Measurements from ENCODE around the gene ITGA5.

Gene ITGA5

DNA sequence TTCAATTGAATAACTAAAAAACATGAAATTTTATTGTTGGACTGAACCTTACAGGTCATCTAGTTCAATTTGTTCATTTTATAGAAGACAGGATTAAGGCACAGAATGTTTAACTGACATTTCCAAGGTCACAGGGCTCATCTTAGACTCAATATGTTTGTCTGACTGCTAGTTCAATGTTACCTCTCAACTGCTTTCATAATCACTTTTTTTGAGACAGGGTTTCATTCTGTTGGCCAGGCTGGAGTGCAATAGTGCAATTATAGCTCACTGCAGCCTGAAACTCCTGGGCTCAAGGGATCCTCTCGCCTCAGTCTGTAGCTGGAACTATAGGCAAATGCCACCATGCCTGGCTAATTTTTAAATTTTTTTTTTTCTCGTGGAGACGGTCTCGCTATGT, 24.4 kb upstream of the ITGA5 start:
- DNase-seq: no peak
- Histone ChIP-seq H3K27me3 (ENCODE audit: insufficient read depth, low read depth, severe bottlenecking) (no peaks in the 10 kb centered on the region), H3K27ac (no peak overlapping the region), H3K9me3 (ENCODE audit: severe bottlenecking) (no peaks in the 10 kb centered on the region), H3K4me3 (ENCODE audit: low read depth, low read length) (no peak overlapping the region), H3K36me3 (no peaks in the 10 kb centered on the region)
- TF ChIP-seq, protein P1, sequence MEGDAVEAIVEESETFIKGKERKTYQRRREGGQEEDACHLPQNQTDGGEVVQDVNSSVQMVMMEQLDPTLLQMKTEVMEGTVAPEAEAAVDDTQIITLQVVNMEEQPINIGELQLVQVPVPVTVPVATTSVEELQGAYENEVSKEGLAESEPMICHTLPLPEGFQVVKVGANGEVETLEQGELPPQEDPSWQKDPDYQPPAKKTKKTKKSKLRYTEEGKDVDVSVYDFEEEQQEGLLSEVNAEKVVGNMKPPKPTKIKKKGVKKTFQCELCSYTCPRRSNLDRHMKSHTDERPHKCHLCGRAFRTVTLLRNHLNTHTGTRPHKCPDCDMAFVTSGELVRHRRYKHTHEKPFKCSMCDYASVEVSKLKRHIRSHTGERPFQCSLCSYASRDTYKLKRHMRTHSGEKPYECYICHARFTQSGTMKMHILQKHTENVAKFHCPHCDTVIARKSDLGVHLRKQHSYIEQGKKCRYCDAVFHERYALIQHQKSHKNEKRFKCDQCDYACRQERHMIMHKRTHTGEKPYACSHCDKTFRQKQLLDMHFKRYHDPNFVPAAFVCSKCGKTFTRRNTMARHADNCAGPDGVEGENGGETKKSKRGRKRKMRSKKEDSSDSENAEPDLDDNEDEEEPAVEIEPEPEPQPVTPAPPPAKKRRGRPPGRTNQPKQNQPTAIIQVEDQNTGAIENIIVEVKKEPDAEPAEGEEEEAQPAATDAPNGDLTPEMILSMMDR (IDR thresholded peaks at IDR 0.05; ENCODE audit: low read depth, low read length): no peak

DNA sequence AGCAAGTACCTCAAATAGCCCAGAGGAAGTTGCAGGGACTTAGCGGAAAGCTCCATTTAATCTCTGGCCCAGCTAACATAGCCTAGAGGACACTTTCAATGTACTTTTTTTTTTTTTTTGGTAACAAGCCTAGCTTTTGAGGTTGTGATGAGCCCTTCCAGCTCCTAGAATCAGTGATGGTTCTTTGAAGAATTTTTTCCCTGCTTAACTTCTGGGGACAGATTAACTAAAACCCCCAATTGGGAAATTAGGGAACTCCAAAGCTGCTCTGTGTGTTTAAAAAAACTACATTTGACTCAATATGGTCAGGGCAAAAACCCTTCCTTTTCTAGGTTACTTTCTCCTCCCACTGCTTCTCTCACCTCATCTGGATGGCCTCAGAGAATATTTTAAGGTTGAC, 23.9 kb upstream of the ITGA5 start:
- DNase-seq: no peak
- H3K27ac ChIP-seq: no peak overlapping the region
- no peaks in the 10 kb centered on the region for H3K36me3 ChIP-seq
- TF ChIP-seq, protein P1 (IDR thresholded peaks at IDR 0.05; ENCODE audit: low read depth, low read length): no peak
- H3K9me3 ChIP-seq (ENCODE audit: severe bottlenecking): no peaks in the 10 kb centered on the region
- no peaks in the 10 kb centered on the region for H3K27me3 ChIP-seq (ENCODE audit: insufficient read depth, low read depth, severe bottlenecking)
- H3K4me3 ChIP-seq (ENCODE audit: low read depth, low read length): no peak overlapping the region

DNA sequence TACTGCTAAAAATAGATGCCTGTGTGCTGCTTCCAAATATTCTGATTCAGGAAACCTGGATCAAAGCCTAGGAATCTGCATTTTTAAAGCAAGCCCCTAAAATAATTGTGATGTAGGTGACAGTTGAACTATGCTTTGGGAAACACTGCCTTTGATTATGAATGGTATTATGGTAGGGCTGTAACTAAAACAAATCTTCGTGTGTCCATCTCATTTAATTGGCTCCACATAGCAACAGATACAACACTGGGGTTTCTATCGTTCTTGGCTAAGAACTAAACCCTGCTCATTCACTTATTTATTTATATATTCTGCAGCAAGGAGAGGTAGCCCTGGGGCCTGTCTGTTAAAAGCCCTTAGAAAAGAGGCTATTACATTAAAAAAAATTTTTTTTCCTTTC, 23.0 kb upstream of the ITGA5 start:
- Histone ChIP-seq H3K36me3 (no peaks in the 10 kb centered on the region), H3K27me3 (ENCODE audit: insufficient read depth, low read depth, severe bottlenecking) (no peaks in the 10 kb centered on the region), H3K27ac (no peak overlapping the region), H3K9me3 (ENCODE audit: severe bottlenecking) (no peaks in the 10 kb centered on the region), H3K4me3 (ENCODE audit: low read depth, low read length) (no peak overlapping the region)
- TF ChIP-seq, protein P1 (IDR thresholded peaks at IDR 0.05; ENCODE audit: low read depth, low read length): no peak
- DNase-seq: no peak

GRCh38 chr12:54439521-54440255, 20.6 kb upstream of the ITGA5 start:
- H3K27ac ChIP-seq: no peak overlapping the region
- H3K9me3 ChIP-seq (ENCODE audit: severe bottlenecking): no peaks in the 10 kb centered on the region
- H3K36me3 ChIP-seq: no peaks in the 10 kb centered on the region
- H3K27me3 ChIP-seq (ENCODE audit: insufficient read depth, low read depth, severe bottlenecking): no peaks in the 10 kb centered on the region
- no peak overlapping the region for H3K4me3 ChIP-seq (ENCODE audit: low read depth, low read length)
- TF ChIP-seq, protein P1 (IDR thresholded peaks at IDR 0.05; ENCODE audit: low read depth, low read length): peak; percentile 64
- DNase-seq: no peak

GRCh38 chr12:54439096-54439495, 20.0 kb upstream of the ITGA5 start:
- DNase-seq: no peak
- Histone ChIP-seq H3K9me3 (ENCODE audit: severe bottlenecking) (no peaks in the 10 kb centered on the region), H3K27me3 (ENCODE audit: insufficient read depth, low read depth, severe bottlenecking) (no peaks in the 10 kb centered on the region), H3K4me3 (ENCODE audit: low read depth, low read length) (no peak overlapping the region), H3K27ac (no peak overlapping the region), H3K36me3 (no peaks in the 10 kb centered on the region)
- TF ChIP-seq, protein P1 (IDR thresholded peaks at IDR 0.05; ENCODE audit: low read depth, low read length): no peak

GRCh38 chr12:54438517-54438916, 19.5 kb upstream of the ITGA5 start:
- Histone ChIP-seq H3K4me3 (ENCODE audit: low read depth, low read length) (no peak overlapping the region), H3K36me3 (no peaks in the 10 kb centered on the region), H3K27me3 (ENCODE audit: insufficient read depth, low read depth, severe bottlenecking) (no peaks in the 10 kb centered on the region), H3K27ac (no peak overlapping the region), H3K9me3 (ENCODE audit: severe bottlenecking) (no peaks in the 10 kb centered on the region)
- TF ChIP-seq, protein P1 (IDR thresholded peaks at IDR 0.05; ENCODE audit: low read depth, low read length): no peak
- DNase-seq: no peak
